NB4 (cell line): ENCODE results near the gene DENND1B.

Source experiments
- CTCF ChIP-seq: IDR thresholded peaks from one replicate; pipeline ENCODE4 v1.5.1; 2012; ENCODE audit warnings: low read depth, low read length
- MAX ChIP-seq: IDR thresholded peaks from 2 replicates; pipeline ENCODE4 v1.6.1; 2011; ENCODE audit warnings: low read depth, low read length
- MYC ChIP-seq: IDR thresholded peaks from 2 replicates; pipeline ENCODE4 v1.6.1; 2011; ENCODE audit warnings: low read depth, low read length
- POLR2A ChIP-seq: IDR thresholded peaks from 2 replicates; pipeline ENCODE4 v1.6.1; 2011; ENCODE audit warnings: mild to moderate bottlenecking; ENCODE audit not compliant: insufficient read length; ENCODE audit errors: extremely low read depth

- TF ChIP-seq CTCF = no peak
- no peak for TF ChIP-seq POLR2A
- no peak for TF ChIP-seq MAX
- TF ChIP-seq MYC = no peak
Measured at GRCh38 chr1:197471248-197471985, 303.9 kb downstream of the DENND1B start.
